CD14-positive monocyte (primary cell): ENCODE results near the gene GLP1R. TPM values are rescaled to one million over a fixed set of nuclear protein-coding genes. Genes with fewer than 3 reads are reported as not detected.

Experiments
- DNase-seq, 3 donors: peaks; one replicate each; pipeline ENCODE4 v3.0.0-alpha.2; 2011 to 2022
- H2AFZ ChIP-seq: 2 replicates; pipeline ENCODE4 v1.6.0; 2012; ENCODE audit warnings: mild to moderate bottlenecking, low read depth, low read length, inconsistent platforms; ENCODE audit not compliant: insufficient read depth, poor library complexity, severe bottlenecking
- H3K27ac ChIP-seq, 2 donors: 1 replicate in 1 of 2; 2 replicates in 1 of 2; pipeline ENCODE4 v1.5.1; 2012 to 2013; ENCODE audit warnings: low read length in 2 of 2, control low read depth in 1 of 2, inconsistent platforms in 1 of 2, low read depth in 1 of 2, mild to moderate bottlenecking in 1 of 2
- H3K27me3 ChIP-seq, 2 donors: one replicate each; pipeline versions ENCODE4 v1.6.0 to v1.6.1; 2011 to 2013; ENCODE audit warnings: low read length in 2 of 2; ENCODE audit not compliant: control insufficient read depth in 2 of 2, insufficient read depth in 2 of 2
- H3K36me3 ChIP-seq, 2 donors: replicated peaks in 1 of 2; 1 replicate in 1 of 2; 2 replicates in 1 of 2; pipeline versions ENCODE4 v1.5.1 to v1.6.1; 2012 to 2013; ENCODE audit warnings: low read length in 2 of 2, control low read depth in 1 of 2, inconsistent platforms in 1 of 2, mild to moderate bottlenecking in 1 of 2; ENCODE audit not compliant: insufficient read depth in 2 of 2, control insufficient read depth in 1 of 2
- H3K4me1 ChIP-seq, 2 donors: 1 replicate in 1 of 2; 2 replicates in 1 of 2; pipeline versions ENCODE4 v1.5.1 to v1.6.1; 2012 to 2013; ENCODE audit warnings: low read length in 2 of 2, control low read depth in 1 of 2, inconsistent platforms in 1 of 2, mild to moderate bottlenecking in 1 of 2, moderate library complexity in 1 of 2; ENCODE audit not compliant: insufficient read depth in 2 of 2, control insufficient read depth in 1 of 2
- H3K4me2 ChIP-seq: replicated peaks from 2 replicates; pipeline ENCODE3; 2012; ENCODE audit warnings: low read length, moderate library complexity, mild to moderate bottlenecking; ENCODE audit not compliant: poor library complexity, severe bottlenecking; ENCODE audit errors: extremely low read depth
- H3K4me3 ChIP-seq, 3 experiments: fragments of 200-600 bp in 1 of 3; sonication (generic) in 1 of 3; replicated peaks in 1 of 3; 1 replicate in 2 of 3; 2 replicates in 1 of 3; pipeline ENCODE4 v1.5.1; 2011 to 2013; ENCODE audit warnings: low read length in 3 of 3, mild to moderate bottlenecking in 3 of 3, control low read depth in 2 of 3, low read depth in 2 of 3, inconsistent platforms in 1 of 3, moderate library complexity in 1 of 3
- H3K79me2 ChIP-seq: 2 replicates; pipeline ENCODE4 v1.6.0; 2012; ENCODE audit warnings: mild to moderate bottlenecking, control low read depth, inconsistent platforms, low read length, moderate library complexity; ENCODE audit not compliant: insufficient read depth
- H3K9ac ChIP-seq: 2 replicates; pipeline ENCODE4 v1.6.0; 2017; ENCODE audit warnings: low read length, mild to moderate bottlenecking; ENCODE audit not compliant: insufficient read depth, poor library complexity, severe bottlenecking
- H3K9me3 ChIP-seq, 2 donors: replicated peaks in 1 of 2; 1 replicate in 1 of 2; 2 replicates in 1 of 2; pipeline versions ENCODE4 v1.5.1 to v1.6.1; 2012 to 2013; ENCODE audit warnings: low read length in 2 of 2, control low read depth in 1 of 2; ENCODE audit not compliant: control insufficient read depth in 1 of 2, insufficient read depth in 1 of 2
- H4K20me1 ChIP-seq: 2 replicates; pipeline ENCODE4 v1.6.0; 2012; ENCODE audit warnings: mild to moderate bottlenecking, low read length, control low read depth, moderate library complexity; ENCODE audit not compliant: insufficient read depth
- H3K27ac Mint-ChIP-seq, 7 donors: one replicate each; pipeline ENCODE4 v1.8.0; 2020; ENCODE audit warnings: mild to moderate bottlenecking in 7 of 7, mixed read lengths in 7 of 7, moderate library complexity in 6 of 7, inconsistent platforms in 2 of 7
- H3K27me3 Mint-ChIP-seq, 3 donors: one replicate each; pipeline ENCODE4 v1.8.0; 2021 to 2022; ENCODE audit warnings: low read depth in 3 of 3, mild to moderate bottlenecking in 3 of 3, mixed read lengths in 3 of 3, moderate library complexity in 3 of 3, inconsistent platforms in 1 of 3
- H3K36me3 Mint-ChIP-seq, 2 donors: one replicate each; pipeline ENCODE4 v1.8.0; 2020; ENCODE audit warnings: mixed read lengths in 2 of 2, inconsistent platforms in 1 of 2, mild to moderate bottlenecking in 1 of 2
- H3K4me1 Mint-ChIP-seq: one replicate; pipeline ENCODE4 v1.8.0; 2020; ENCODE audit warnings: mild to moderate bottlenecking, mixed read lengths
- H3K4me3 Mint-ChIP-seq, 2 donors: one replicate each; pipeline ENCODE4 v1.8.0; 2020; ENCODE audit warnings: mild to moderate bottlenecking in 2 of 2, mixed read lengths in 2 of 2, moderate library complexity in 1 of 2
- H3K9me3 Mint-ChIP-seq, 7 donors: one replicate each; pipeline ENCODE4 v1.8.0; 2020 to 2022; ENCODE audit warnings: mixed read lengths in 7 of 7, mild to moderate bottlenecking in 6 of 7, moderate library complexity in 6 of 7, inconsistent platforms in 2 of 7
- CTCF ChIP-seq: fragments of 200-600 bp; IDR thresholded peaks from one replicate; pipeline ENCODE4 v1.8.0; 2022; ENCODE audit warnings: antibody characterized with exemption, mild to moderate bottlenecking
- WGBS: methylation state at CpG from one replicate; pipeline ENCODE4 v1.1.5; 2013; ENCODE audit warnings: missing lambda C conversion rate; ENCODE audit not compliant: insufficient coverage; 5-methylcytosine and 5-hydroxymethylcytosine counted together
- intact Hi-C, 2 donors: fragments of 100-400 bp; cut with micrococcal nuclease; formaldehyde crosslinking; loops; one replicate each; pipeline versions ENCODE4 v1.15.0 to v1.15.1; 2023
- polyA plus RNA-seq, 3 donors: library from polyadenylated mRNA; depleted of rRNA in 1 of 3; unstranded in 2 of 3; stranded (reverse) in 1 of 3; fragments of 300-500 nt in 2 of 3; fragments of >200 nt in 1 of 3; fragmentation: Illumina TruSeq in 2 of 3; gene quantifications; 1 replicate in 2 of 3; 2 replicates in 1 of 3; pipeline ENCODE4 v1.2.3, GENCODE V29; 2012 to 2021

Gene GLP1R
- polyA plus RNA-seq, 3 donors: not detected

DNA sequence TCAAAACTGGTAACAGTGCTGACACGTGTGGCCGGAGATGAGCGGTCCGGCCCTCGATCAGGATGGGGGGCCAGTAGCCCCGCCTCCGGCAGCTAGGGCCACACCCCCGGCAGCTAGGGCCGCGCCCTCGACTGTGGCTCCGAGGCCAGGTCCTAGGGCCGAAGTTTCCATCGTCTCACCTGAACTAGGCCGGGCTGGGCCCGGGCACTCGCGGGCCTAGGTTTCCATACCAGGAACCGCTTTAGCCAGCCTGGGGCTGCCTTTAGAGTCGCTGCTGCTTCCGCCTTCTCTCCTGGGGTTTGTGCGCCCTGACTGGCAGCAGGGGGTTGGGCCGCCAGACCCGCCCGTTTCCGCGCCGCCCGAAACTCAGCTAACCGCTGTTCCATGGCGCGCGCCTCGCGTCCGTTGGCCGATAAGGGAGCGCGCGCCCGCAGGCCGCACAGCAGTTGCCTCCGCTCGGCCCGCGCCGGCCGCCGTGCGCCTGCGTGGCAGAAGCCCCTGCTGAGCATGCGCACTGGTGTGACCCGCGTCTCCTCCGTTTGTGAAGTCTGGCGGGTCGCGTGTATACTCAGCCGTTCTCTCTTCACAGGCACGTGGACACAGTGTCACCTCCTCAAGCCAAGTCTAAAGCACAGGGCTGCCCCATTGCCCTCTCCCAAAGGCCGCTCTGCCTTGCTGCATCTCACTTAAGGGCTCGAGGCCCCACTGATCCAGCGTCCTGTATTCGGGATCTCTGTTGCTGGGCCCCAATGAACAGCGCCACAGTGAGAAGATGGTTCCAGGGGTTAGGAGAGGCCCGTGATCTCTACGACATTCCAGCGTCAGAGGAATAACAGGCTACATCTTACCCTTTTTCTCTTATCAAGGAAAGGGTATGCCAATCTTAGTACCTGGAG is 66.4 kb downstream of the GLP1R start, which contains the start of gene SAYSD1:
Gene SAYSD1, minus strand, starts transcription at position 483 of the 896 bp plus-strand sequence. Its CDS starts 97 bp downstream, at position 386.
- peaks cover 0 to 2% (median 0%) of the 10 kb centered on the region in 3 donors for H3K27me3 Mint-ChIP-seq
- under 1% methylated on average over 60 of the region's 68 CpGs for WGBS
- H3K4me1 Mint-ChIP-seq: peaks cover 34% of the 10 kb centered on the region

More for the DNA sequence above, 66.4 kb downstream of the GLP1R start, which contains the start of gene SAYSD1:
- peaks cover 0 to 2% (median 0%) of the 10 kb centered on the region in 7 donors for H3K9me3 Mint-ChIP-seq
- peak within 1 kb of the TSS; percentile 89 to 92 for H3K4me3 Mint-ChIP-seq
- DNase-seq: peak; percentile 90 to 95 (median 92)
- Histone ChIP-seq H3K4me2 (peak within 1 kb of the TSS; percentile 90), H3K9ac (peak within 1 kb of the TSS; percentile 92), H3K4me3 (peak within 1 kb of the TSS; percentile 56 to 85 (median 80)), H4K20me1 (no peaks in the 10 kb centered on the region), H2AFZ (peak within 1 kb of the TSS; percentile 85), H3K27ac (peak within 1 kb of the TSS; percentile 89 to 91), H3K4me1 (peaks cover 13 to 31% of the 10 kb centered on the region in 2 donors), H3K36me3 (peaks cover 4% of the 10 kb centered on the region in 2 donors), H3K79me2 (no peaks in the 10 kb centered on the region), H3K9me3 (no peaks in the 10 kb centered on the region), H3K27me3 (no peaks in the 10 kb centered on the region)
- H3K27ac Mint-ChIP-seq: peak within 1 kb of the TSS; percentile 84 to 93 (median 92)
- intact Hi-C loops: no loop called here
- peaks cover 5 to 6% of the 10 kb centered on the region in 2 donors for H3K36me3 Mint-ChIP-seq
- no peak for TF ChIP-seq CTCF
